SW 1271 (cell line): Measurements from ENCODE around the gene TRMT6.

Experiments used
- DNase-seq, 2 experiments: peaks; one replicate each; lab custom pipeline; 2025; lab: John Stamatoyannopoulos, UW

The TRMT6 gene

DNA sequence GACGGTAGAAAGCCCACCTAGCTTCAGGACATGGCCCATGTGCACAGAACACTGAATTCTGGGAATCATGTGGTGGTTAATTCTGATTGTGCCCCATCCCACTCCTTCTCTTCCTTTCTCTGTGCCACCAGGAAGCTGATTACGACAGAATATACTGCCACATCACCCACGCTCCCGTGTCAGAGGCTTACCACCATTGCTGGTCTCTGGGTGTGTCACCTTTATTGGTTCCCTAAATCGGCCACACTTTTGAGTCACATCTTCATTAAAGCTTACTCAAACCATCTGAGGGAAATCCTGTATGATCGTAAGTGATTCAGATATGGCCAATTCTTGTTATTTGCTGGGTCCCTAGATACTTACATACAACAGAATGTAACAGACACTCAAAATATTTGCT lies 3.1 kb downstream of the TRMT6 start:
- no peak for DNase-seq

DNA sequence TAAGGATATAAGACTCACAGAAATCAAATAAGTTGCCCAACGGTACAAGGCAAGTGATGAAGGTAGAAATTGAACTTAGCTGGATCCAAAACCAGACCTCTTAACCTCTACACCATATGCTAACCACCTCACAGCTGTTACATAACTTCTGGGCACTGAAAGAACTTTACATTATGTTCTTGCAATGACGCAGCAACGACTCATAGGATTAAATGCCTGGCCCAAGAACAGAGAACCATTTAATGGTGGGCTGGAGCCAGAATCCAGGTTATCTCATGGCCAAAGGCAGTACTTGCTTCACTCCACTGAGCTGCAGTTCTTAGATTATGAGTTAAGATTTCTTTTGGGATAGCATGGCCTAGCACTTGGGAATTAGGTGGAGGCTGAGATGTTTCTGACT lies 4.4 kb downstream of the TRMT6 start:
- DNase-seq = peak in 1 of 2 experiments; percentile 44

DNA sequence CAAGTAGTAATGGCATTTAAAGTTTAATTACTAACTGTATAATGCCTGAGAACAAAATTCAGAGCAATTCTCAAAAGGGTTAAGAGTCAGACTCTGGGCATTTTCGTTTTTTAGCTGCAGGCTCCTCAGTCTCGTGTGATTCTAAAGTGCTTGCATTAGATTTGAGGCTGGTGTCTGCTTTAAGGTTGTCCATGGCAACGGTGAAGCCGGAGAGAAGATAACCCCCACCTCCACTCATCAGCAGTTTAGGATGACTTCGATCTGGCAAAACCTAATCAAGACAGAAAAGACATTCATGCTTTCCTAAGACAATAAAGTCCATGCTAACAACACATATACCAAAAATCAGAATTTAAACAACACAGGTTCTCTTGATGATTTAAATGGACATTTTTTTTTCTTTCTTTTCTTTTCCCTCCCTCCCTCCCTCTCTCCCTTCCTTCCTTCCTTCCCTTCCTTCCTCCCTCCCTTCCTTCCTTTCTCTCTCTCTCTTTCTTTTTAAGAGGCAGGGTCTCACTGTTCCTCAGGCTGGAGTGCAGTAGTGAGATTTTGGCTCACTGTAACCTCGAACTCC lies 11.8 kb downstream of the TRMT6 start:
- no peak for DNase-seq

DNA sequence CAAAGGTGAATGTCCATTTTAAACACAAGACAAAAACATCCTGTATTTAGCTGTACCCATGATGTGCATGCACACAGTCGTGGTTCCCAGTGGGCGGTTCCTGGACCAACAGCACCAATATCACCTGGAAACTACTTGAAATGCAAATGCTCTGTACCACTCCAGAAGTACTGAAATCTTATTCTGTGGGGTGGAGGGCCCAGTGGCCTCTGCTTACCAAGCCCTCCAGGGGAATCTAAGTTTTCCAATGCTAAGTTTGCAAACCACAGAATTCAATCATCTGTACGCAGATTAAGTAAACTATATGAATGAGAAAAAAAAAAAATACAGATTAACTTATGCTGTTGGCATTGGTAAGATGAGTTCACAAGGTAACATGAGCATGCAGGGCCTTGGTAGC lies 14.1 kb downstream of the TRMT6 start:
- no peak for DNase-seq

DNA sequence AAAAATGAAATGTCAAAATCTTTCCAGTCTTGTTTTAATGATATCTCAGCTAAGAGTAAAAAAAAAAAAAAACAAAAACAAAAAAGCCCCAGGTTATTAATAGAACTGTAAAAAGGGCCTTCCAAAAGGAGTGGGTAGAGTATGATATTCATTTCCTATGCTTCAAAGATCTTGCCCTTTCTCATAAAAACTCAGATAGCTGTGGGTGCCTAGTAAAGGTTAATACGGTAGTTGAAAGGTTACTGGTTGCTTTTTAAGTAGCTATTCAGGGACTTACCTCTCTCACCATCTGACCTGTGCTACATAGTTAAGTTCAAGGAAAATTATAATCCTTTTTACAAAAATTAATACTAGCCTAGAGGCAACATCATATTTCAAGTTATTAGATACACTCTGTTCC lies 14.9 kb downstream of the TRMT6 start:
- DNase-seq = no peak

DNA sequence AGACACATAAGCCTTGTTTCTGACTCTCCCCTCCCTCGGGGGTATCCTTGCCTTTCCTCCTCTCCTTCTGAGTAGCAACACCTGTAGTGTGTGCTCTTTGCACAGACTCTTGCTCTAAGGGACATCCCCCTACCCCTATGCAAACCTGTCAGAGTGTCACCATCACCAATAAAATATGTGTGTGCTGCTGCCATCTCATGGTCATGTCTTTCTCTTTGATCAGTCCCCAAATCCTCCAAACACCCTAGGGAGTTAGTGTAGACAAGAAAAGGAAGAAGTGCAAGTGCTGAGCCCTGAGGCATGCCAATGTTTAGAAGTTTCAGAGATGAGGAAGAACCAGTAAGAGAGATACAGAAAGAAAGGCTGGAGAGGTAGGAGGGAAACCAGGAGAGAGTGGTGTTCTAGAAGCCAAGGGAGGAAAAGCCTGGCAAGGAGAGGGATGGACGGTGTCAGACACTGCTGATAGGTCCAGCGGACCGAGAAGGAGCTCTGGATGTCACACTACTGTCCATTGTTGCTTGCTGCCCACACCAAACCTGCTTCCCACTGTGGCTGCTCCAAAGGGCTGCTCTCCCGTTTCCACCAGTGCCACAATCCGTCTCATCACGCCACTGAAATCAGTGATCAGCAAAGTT lies 16.4 kb downstream of the TRMT6 start:
- peak in 1 of 2 experiments; percentile 41 for DNase-seq

DNA sequence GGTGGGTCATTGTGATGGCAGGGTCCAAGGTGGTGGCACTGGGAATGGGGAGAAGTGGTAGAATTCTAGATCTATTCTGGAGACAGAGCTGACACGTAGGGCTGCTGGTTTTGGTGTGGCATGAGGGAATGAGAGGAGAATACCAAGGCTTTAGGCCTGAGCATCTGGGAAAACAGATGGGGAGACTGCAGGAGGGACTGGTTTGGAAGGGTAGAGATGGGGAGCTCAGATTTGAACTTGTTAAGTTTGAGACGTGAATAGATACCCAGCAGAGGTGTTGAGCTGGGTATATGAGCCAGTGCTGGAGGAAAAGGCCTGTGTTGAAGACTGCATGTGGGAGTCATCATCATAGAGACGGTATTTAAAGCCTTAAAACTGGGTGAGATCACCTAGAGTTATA lies 17.5 kb downstream of the TRMT6 start:
- DNase-seq = no peak

DNA sequence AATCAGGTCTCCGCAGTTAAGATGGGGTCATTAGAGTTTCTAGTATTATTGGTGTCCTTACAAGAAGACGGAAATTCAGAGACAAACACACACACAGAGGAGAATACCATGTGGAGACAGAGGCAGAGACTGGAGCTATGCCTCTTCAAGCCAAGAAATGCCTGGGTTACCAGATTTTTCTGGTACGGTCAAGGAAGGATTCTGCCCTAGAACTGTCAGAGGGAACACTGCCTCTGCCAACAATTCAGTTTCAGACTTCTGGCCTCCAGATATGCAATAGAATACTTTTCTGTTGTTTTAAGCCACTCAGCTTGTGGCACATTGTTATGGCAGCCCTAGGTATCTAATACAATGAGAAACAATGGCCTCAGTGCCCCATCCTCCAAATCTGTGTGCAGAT lies 18.9 kb downstream of the TRMT6 start:
- DNase-seq = no peak

DNA sequence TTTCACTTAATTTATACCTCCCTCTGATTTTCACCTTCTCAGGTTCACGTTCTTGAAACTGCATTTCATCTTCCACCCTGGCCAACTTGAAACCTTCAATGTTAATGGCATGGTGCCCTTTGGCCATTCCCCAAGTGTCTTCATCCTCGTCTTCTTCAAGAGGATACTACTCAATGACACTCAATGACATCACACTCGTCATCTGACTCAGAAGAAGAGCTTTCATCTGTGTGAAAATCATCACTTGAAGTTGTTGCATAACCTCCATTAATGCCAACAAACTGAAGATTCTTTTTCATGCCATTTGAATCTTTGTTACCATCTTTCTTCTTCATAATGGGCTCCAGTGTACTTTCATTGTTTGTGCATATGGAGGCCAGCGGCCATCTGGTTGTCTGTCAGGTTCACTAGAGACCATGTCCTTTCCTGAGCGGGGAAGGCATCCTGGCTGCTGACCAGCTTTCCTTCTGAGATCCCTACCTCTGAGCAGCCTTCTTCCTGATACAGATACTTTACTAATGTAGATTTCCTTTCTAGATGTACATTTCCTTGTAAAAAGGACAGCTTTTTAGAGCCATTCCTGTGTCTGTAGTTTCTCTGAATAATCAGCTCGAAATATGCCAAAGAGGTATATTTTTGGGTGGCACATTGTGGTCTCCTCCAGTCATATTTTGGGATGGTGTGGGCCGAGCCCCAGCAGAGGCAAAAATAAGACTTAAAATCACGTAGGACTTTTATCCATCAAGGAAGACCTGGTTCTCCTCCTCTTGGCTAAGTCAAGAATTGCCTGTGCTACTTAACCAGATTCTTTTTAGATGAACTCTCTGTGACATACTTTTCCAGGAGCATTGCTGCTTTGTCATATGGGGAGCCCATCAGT lies 21.3 kb downstream of the TRMT6 start:
- no peak for DNase-seq

DNA sequence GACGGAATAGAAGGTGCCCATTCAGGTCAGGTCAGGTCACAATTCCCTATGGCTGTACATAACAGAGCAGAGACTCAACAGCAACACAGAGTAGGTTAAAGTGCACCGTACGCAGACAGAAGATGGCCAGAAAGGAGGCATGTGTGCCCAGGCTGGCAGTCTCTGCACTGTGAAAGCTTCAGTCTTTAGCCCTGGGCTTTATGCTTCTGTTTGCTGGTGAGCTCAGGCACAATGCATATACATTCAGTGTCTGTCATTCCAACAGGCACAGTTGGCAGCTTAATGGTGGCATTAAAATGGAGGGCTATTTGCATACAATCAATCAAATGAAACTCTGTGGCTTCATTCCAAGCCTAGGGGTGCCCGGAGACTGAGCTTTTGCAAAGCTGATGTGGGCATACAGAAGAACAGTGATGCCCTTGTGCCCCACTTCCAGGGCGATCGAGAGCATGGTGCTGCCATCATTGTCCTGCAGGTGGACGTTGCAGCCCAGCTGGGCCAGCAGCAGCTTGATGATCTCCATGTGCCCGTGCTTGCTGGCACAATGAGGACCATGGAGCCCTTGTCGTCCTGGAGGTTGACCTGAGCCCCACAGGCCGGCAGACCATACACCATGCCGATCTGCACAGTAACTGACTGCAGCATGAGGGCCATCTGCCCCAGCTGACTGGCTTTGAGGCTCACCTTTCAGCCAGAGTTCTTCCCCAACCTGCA lies 22.4 kb downstream of the TRMT6 start:
- no peak for DNase-seq

DNA sequence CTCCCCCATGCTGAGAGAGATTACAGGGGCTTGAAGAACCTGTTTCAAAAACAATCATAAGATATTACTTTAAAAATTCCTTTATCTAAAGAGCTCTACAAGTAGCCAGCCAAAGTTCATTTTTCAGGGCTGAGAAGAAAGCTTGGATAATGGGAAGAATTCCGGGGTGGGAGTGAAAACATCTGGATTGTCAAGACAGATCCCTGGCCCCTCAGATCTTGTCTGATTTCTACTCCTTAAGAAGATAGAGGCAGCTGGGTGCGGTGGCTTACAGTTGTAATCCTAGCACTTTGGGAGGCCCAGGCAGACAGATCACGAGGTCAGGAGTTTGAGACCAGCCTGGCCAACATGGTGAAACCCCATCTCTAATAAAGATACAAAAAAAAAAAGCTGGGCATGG lies 24.8 kb downstream of the TRMT6 start:
- DNase-seq = no peak

DNA sequence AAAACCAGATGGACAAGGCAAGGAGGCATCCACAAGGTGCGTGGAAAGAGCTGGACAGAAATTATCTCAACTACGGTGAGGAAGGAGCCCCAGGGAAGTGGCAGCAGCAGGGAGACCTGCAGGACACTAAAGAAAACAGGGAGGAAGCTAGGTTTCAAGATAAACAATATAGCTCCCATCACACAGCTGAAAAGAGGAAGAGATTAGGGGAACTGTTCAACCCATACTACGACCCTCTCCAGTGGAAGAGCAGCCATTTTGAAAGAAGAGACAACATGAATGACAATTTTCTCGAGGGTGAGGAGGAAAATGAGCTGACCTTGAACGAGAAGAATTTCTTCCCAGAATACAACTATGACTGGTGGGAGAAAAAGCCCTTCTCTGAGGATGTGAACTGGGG lies 26.8 kb downstream of the TRMT6 start:
- DNase-seq = no peak

DNA sequence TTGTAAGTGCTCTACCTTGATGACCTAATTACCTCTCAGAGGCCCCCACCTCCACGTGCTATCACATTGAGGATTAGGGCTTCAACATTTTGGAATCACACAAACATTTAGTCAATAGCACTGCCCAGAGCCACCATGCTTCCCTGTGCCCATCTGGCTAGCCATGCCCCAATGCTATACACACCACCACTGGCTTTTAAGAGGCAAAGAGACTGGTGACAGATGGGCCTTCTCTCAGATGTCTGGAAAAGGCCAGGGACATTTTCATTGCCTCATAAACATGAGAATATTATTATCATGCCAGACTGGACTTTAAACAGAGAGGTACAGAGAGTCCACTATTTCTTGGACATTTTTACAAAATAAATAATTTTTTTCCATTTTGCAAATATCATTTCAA lies 29.8 kb downstream of the TRMT6 start:
- DNase-seq = no peak

DNA sequence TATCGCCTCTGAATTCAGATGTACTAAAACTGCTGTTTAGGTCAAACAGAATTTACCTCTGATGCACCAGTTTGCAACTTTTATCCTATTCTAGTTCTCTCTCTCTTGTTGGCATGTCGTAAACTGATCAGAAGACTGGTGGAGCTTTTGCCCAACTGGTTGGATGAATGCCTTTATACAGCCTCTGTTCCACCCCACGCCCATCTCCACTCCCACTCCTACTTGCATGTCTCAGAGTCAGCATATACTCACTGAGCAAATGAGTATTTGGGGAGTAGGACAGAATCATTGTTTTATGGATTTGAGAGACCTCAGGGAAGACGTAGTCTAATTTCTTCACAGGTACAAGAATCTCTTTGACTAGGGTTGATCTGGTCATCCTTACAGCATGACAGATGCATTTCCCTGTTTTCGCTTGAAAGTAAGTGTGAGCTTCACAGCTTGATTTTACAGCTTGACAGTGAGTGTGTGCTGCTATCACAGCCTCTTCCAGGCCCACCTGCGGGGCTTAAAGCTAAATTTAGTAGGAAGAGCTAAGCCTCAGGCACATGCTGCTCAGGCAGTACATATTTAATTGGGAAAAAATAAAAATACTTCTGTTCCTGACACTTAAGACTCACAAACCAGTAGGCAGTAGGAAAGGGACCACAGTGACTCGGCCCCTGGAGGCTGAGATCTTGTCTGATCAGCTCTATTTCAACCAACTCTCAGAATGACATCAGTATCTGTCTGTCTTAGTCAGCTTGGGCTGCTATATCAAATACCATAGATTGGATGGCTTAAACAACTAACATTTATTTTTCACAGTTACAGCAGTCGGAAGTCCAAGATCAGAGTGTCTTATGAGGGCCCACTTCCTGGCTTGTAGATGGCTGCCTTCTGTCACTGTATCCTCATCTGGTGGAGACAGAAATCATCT lies 30.4 kb downstream of the TRMT6 start:
- no peak for DNase-seq

DNA sequence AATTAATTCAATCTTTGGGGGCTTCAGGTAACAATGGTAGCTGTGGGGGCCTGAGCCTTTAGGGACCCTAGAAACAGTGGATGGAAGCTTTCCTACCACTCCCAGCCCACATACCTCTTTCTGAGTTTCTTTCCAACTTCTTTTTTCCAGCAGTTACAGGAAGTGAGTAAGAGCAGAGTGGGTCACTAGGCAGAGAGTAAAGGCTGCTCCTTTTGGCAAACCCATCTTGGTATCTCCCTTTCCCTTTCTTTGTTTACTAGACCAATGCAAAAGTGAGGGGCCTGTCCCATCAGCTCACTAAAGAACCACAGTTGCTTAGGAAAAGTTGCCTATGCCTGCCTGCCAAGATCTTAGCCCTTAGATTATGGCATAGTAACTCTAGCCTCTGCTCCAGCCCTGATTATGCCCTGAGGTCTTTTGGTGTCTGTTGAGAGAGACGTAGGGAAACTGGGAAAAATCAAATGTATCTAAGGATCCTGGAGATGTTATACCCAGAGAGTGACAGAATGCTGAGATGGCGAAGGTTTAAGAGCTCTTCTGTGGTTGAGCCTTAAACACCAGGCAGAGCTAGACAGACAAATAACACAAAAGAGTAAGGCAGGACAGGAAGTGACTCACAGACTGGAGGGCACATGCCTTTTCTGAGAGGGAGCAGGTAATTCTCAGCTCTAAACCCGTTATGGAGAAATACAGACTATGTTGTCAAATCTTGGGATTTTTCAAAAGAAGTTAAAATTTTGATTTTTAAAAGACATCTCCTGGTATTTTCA lies 31.3 kb downstream of the TRMT6 start:
- peak; percentile 32 to 83 for DNase-seq

DNA sequence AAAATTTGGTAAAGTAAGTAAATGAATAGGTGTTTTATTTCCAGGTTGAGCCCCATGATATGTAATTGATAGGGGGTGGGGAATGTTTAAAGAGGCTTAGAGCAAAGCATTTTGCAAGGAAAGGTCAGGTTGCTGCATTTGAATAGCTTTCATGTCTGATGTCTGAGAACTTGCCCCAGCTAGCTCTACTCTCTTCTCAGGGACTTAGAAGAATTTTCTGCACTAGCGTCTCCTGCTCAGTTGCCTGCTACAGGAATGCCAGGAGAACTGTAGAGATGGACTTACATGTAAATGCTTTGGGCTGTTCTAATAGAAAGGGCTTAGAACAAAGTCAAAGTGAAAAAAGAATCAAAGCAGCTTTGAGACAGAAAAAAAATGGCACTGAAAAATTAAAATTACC lies 35.5 kb downstream of the TRMT6 start:
- no peak for DNase-seq

DNA sequence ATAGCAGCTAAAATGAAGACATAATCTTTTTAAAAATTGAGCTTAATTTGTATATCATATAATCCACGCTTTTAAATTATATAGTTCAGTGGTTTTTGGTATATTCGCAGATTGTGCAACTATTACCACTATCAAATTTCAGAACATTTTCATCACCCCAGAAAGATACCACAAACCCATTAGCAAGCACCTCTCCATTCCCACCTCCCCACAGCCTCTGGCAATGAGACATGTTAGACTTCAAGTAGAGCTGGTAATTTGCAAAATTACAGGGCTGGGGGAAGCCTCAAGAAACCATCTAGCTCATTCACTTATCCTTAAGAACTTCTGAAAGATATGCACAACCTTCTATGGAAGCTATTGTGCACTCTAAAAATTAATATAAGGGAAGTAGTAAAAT lies 37.2 kb downstream of the TRMT6 start:
- DNase-seq = no peak

DNA sequence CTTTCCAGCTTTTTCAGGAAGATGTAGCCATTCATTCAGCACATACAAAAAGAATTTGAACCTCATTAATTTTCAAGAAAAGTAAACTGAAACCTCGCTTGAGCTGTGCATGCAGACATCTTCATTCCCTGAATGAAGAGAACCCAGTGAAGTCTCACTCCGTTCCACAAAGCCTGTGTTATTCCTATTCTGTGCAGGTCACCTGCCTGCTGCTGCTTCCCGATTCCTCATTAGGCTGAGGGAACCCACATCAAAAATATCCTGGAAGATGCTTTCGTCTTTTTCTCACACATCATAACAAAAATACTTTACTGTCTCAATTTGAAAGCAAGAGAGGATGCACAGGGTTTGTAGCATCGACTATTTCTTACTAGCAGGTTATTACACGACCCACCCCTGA lies 40.1 kb downstream of the TRMT6 start:
- no peak for DNase-seq

DNA sequence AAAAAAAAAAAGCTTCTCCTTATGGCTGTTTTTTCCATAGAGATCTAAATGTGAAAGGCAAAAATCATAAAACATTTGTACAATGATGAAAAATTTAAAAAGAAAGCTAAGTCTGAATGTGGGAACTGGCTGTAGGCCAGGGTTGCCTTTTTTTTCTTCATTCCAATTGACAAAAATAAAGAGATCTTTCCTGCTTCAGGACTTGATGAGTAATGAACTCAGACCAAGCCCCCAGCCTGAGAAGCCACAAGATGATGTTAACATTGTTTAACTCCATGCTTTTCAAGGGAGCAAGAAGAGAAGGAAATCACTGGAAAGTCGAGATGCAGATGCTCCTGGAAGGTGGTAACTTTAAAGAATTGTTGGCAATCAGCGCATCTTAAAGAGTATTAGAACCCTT lies 41.4 kb downstream of the TRMT6 start:
- no peak for DNase-seq

DNA sequence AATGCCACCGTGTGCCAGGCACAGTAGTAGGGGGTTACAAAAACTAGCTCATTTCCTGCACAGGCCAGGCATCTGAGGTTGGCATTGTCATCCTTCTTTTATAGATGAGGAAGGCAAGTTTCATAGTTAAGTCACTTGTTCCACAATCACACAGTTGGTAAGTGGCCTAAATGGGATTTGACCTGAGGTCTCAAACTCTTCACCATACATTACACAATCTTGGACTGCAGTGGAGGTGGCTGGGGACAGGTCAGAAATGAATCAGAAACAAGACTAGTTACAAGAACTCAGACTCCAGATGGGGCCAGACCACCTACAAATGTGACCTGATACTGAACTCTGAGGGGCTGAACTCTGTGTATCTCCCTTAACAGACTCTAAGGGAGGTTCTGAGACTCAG lies 49.4 kb downstream of the TRMT6 start:
- DNase-seq = no peak

DNA sequence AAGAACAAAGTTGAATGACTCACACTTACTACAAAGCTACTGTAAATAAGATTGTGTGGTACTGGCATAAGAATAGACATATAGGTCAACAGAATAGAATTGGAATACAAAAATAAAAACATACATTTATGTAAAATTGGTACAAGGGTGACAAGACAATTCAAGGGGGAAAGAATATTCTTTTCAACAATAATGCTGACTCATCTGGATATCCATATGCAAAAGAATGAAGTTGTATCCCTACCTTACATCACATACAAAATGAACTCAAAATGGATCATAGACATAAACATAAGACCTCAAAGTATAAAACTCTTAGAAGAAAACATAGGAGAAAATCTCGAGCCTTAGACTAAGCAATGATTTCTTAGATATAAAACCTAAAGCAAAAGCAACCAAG lies 50.9 kb downstream of the TRMT6 start:
- no peak for DNase-seq
